Neural progenitor cell (in vitro differentiated cells): ENCODE data around the gene RELB. TPM values are rescaled to one million over a fixed set of nuclear protein-coding genes. Genes with fewer than 3 reads are reported as not detected.
A peak's percentile ranks its signal among the peaks of the same experiment; 100 is the strongest.

Source experiments
- DNase-seq: peaks from one replicate; pipeline ENCODE4 v3.0.0-alpha.2; 2016; ENCODE audit warnings: low spot score
- H2AFZ ChIP-seq: fragments of 200-600 bp; sonication (generic); replicated peaks from 2 replicates; pipeline ENCODE4 v1.6.1; 2016; ENCODE audit warnings: antibody characterized with exemption
- H3F3A ChIP-seq: fragments of 200-600 bp; sonication (generic); 2 replicates; pipeline ENCODE4 v1.6.1; 2016; ENCODE audit warnings: antibody characterized with exemption, low read depth
- H3K27ac ChIP-seq: fragments of 200-600 bp; sonication (generic); 2 replicates; pipeline ENCODE4 v1.5.1; 2016; ENCODE audit warnings: mild to moderate bottlenecking
- H3K27me3 ChIP-seq: fragments of 200-600 bp; sonication (generic); 2 replicates; pipeline ENCODE4 v1.6.1; 2016; ENCODE audit warnings: mild to moderate bottlenecking, moderate library complexity
- H3K36me3 ChIP-seq: fragments of 200-600 bp; sonication (generic); 2 replicates; pipeline ENCODE4 v1.5.1; 2016
- H3K4me1 ChIP-seq: fragments of 200-600 bp; sonication (generic); 2 replicates; pipeline ENCODE4 v1.6.1; 2016; ENCODE audit warnings: mixed run types
- H3K4me2 ChIP-seq: fragments of 200-600 bp; sonication (generic); 2 replicates; pipeline ENCODE4 v1.6.1; 2016
- H3K4me3 ChIP-seq: fragments of 200-600 bp; sonication (generic); 2 replicates; pipeline ENCODE4 v1.5.1; 2016
- H3K79me2 ChIP-seq: fragments of 200-600 bp; sonication (generic); 2 replicates; pipeline ENCODE4 v1.6.1; 2016; ENCODE audit warnings: low read depth
- H3K9ac ChIP-seq: fragments of 200-600 bp; sonication (generic); 2 replicates; pipeline ENCODE4 v1.6.1; 2016
- H3K9me3 ChIP-seq: fragments of 200-600 bp; sonication (generic); 2 replicates; pipeline ENCODE4 v1.5.1; 2016; ENCODE audit warnings: low read depth
- H4K20me1 ChIP-seq: fragments of 200-600 bp; sonication (generic); 2 replicates; pipeline ENCODE4 v1.6.1; 2016; ENCODE audit warnings: low read depth
- H3K27ac Mint-ChIP-seq: 3 replicates; pipeline ENCODE4 v1.8.0; 2021; ENCODE audit warnings: mixed read lengths
- H3K27me3 Mint-ChIP-seq: 2 replicates; pipeline ENCODE4 v1.8.0; 2022; ENCODE audit warnings: low read depth, mild to moderate bottlenecking, inconsistent platforms, moderate library complexity, mixed read lengths; ENCODE audit not compliant: insufficient read depth
- H3K36me3 Mint-ChIP-seq: 3 replicates; pipeline ENCODE4 v1.8.0; 2021; ENCODE audit warnings: mixed read lengths
- H3K4me1 Mint-ChIP-seq: 3 replicates; pipeline ENCODE4 v1.8.0; 2021; ENCODE audit warnings: mixed read lengths
- H3K4me3 Mint-ChIP-seq: 3 replicates; pipeline ENCODE4 v1.8.0; 2021; ENCODE audit warnings: mild to moderate bottlenecking, moderate library complexity, mixed read lengths
- H3K9me3 Mint-ChIP-seq: 3 replicates; pipeline ENCODE4 v1.8.0; 2020; ENCODE audit warnings: mixed read lengths
- EZH2 ChIP-seq: fragments of 200-600 bp; sonication (generic); IDR thresholded peaks from 2 replicates; pipeline ENCODE4 v1.6.1; 2017; ENCODE audit warnings: antibody characterized with exemption, mild to moderate bottlenecking, moderate library complexity
- EZH2phosphoT487 ChIP-seq: fragments of 200-600 bp; sonication (generic); IDR thresholded peaks from 2 replicates; pipeline ENCODE4 v1.6.1; 2017; ENCODE audit warnings: antibody characterized with exemption
- total RNA-seq: library from RNA; depleted of rRNA; stranded (reverse); fragments of >200 nt; gene quantifications from 2 replicates; pipeline ENCODE4 v1.2.3, GENCODE V29; 2015; ENCODE audit warnings: low replicate concordance
- TF ChIP-seq, protein P1 (sequence below): fragments of 200-600 bp; sonication (generic); IDR thresholded peaks from 2 replicates; pipeline ENCODE4 v1.5.1; 2017; ENCODE audit warnings: antibody characterized with exemption, mild to moderate bottlenecking

RELB gene
- total RNA-seq, 1 donor from 2014 or later = 0.43 TPM

DNA sequence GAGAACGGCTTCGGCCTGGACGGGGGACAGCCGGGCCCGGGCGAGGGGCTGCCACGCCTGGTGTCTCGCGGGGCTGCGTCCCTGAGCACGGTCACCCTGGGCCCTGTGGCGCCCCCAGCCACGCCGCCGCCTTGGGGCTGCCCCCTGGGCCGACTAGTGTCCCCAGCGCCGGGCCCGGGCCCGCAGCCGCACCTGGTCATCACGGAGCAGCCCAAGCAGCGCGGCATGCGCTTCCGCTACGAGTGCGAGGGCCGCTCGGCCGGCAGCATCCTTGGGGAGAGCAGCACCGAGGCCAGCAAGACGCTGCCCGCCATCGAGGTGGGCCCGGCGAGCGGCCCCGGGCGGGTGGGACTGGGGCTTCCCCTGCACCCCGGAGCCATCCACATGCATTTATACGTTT lies 10.7 kb downstream of the RELB start:
- H2AFZ ChIP-seq = no peak overlapping the region
- H3K27me3 ChIP-seq = no peaks in the 10 kb centered on the region
- H3K36me3 ChIP-seq = no peaks in the 10 kb centered on the region
- H3K9ac ChIP-seq = no peak overlapping the region
- no peaks in the 10 kb centered on the region for H3K4me1 ChIP-seq
- no peak overlapping the region for H3K27ac Mint-ChIP-seq
- no peak overlapping the region for H3K4me3 ChIP-seq
- DNase-seq = no peak
- H3K4me2 ChIP-seq = no peak overlapping the region
- no peaks in the 10 kb centered on the region for H3K36me3 Mint-ChIP-seq
- H3K9me3 ChIP-seq = no peaks in the 10 kb centered on the region
- peaks cover 3% of the 10 kb centered on the region for H3K27me3 Mint-ChIP-seq
- H3K27ac ChIP-seq = no peak overlapping the region
- H3K9me3 Mint-ChIP-seq = no peaks in the 10 kb centered on the region
- no peak for TF ChIP-seq EZH2phosphoT487
- no peak for TF ChIP-seq EZH2
- TF ChIP-seq, protein P1, sequence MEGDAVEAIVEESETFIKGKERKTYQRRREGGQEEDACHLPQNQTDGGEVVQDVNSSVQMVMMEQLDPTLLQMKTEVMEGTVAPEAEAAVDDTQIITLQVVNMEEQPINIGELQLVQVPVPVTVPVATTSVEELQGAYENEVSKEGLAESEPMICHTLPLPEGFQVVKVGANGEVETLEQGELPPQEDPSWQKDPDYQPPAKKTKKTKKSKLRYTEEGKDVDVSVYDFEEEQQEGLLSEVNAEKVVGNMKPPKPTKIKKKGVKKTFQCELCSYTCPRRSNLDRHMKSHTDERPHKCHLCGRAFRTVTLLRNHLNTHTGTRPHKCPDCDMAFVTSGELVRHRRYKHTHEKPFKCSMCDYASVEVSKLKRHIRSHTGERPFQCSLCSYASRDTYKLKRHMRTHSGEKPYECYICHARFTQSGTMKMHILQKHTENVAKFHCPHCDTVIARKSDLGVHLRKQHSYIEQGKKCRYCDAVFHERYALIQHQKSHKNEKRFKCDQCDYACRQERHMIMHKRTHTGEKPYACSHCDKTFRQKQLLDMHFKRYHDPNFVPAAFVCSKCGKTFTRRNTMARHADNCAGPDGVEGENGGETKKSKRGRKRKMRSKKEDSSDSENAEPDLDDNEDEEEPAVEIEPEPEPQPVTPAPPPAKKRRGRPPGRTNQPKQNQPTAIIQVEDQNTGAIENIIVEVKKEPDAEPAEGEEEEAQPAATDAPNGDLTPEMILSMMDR = no peak
- H4K20me1 ChIP-seq = no peaks in the 10 kb centered on the region
- no peak overlapping the region for H3K4me3 Mint-ChIP-seq
- H3K4me1 Mint-ChIP-seq = no peaks in the 10 kb centered on the region
- no peaks in the 10 kb centered on the region for H3K79me2 ChIP-seq
- no peaks in the 10 kb centered on the region for H3F3A ChIP-seq

DNA sequence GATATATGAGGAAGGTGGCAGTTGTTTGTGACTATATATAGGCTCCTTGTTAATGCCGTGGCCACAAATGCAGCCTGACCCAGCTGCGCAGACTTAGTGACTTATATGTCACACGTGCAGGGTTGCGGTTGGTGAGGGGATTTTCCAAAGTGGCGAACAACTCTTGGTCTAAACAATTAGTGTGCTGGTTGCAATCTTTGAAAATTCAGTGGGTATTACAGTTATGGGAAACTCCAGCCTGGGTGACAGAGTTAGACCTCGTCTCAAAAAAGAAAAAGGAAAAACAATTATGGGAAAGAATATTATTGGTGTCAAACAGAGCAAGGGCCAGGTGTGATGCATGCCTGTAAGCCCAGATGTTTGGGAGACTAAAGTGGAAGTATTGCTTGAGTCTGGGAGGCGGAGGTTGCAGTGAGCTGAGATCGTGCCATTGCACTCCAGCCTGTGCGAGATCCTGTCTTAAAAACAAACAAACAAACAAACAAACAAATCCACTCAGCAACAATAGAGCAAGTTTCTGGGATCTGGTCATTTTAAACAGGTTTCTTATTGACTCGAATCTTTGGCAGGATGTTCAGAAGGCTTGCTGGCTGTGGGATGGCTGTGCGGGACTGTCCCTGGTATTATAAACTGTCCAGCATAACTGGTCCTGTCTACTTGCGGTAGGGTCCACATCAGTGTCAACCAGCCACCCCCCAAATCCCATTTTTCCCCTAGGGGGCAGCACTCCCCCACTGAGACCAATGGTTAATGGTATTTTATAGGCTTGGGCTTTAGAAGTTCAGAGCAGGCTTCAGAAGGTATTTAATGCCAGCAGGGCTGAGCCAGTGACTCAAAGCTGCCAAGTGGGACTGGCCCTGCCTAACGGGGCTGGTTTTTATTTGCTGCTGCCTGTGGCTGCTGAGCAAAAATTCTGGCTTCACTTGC lies 15.4 kb downstream of the RELB start:
- Histone ChIP-seq H3K27ac (no peak overlapping the region), H3K9ac (no peak overlapping the region), H3K9me3 (no peaks in the 10 kb centered on the region), H3F3A (no peaks in the 10 kb centered on the region), H3K4me2 (no peak overlapping the region), H3K36me3 (no peaks in the 10 kb centered on the region), H3K4me1 (no peaks in the 10 kb centered on the region), H3K79me2 (no peaks in the 10 kb centered on the region), H2AFZ (no peak overlapping the region), H3K4me3 (no peak overlapping the region), H4K20me1 (no peaks in the 10 kb centered on the region), H3K27me3 (no peaks in the 10 kb centered on the region)
- Mint-ChIP-seq H3K4me1 (no peaks in the 10 kb centered on the region), H3K9me3 (no peaks in the 10 kb centered on the region), H3K4me3 (no peak overlapping the region), H3K27me3 (no peaks in the 10 kb centered on the region), H3K27ac (no peak overlapping the region), H3K36me3 (no peaks in the 10 kb centered on the region)
- TF ChIP-seq, protein P1 = peak; percentile 80
- no peak for TF ChIP-seq EZH2
- DNase-seq = peak; percentile 79

DNA sequence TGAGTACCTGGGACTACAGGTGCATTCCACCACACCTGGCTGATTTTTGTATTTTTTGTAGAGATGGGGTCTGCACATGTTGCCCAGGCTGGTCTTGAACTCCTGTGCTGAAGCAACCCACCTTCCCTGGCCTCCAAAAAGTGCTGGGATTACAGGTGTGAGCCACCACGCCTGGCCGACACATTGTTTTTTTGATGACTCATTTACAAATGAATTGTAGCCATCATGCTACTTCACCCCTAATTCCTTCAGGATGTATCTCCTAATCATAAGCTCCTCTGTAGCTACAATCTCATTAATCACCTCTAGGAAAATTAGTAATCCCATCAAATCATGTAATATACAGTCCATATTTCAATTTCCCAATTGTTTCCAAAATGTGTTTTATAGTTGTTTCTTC lies 17.9 kb downstream of the RELB start:
- Histone ChIP-seq H3K27ac (no peak overlapping the region), H3K27me3 (no peaks in the 10 kb centered on the region), H3K36me3 (no peaks in the 10 kb centered on the region), H3K4me1 (no peaks in the 10 kb centered on the region), H3K4me2 (no peak overlapping the region), H3K79me2 (no peaks in the 10 kb centered on the region), H3F3A (no peaks in the 10 kb centered on the region), H3K9ac (no peak overlapping the region), H2AFZ (no peak overlapping the region), H3K4me3 (no peak overlapping the region), H3K9me3 (no peaks in the 10 kb centered on the region), H4K20me1 (no peaks in the 10 kb centered on the region)
- H3K9me3 Mint-ChIP-seq = no peaks in the 10 kb centered on the region
- H3K27ac Mint-ChIP-seq = no peak overlapping the region
- H3K36me3 Mint-ChIP-seq = no peaks in the 10 kb centered on the region
- no peaks in the 10 kb centered on the region for H3K4me1 Mint-ChIP-seq
- no peak overlapping the region for H3K4me3 Mint-ChIP-seq
- TF ChIP-seq EZH2phosphoT487 (no peak), EZH2 (no peak)
- TF ChIP-seq, protein P1 = no peak
- no peak for DNase-seq
- no peaks in the 10 kb centered on the region for H3K27me3 Mint-ChIP-seq
